Keratinocyte (primary cell): ENCODE results near the gene ADAMTS13. TPM values are rescaled to one million over a fixed set of nuclear protein-coding genes. Genes with fewer than 3 reads are reported as not detected.

Experiments used
- DNase-seq: peaks from one replicate; pipeline ENCODE4 v3.0.0-alpha.2; 2011; ENCODE audit warnings: low read depth, missing footprints, low spot score
- FAIRE-seq: peaks from 2 replicates; lab custom pipeline; 2011; peaks lifted over from hg19 to GRCh38; lab: Jason Lieb, UNC
- H2AFZ ChIP-seq: 2 replicates; pipeline ENCODE4 v1.6.0; 2012; ENCODE audit warnings: low read length, control low read depth, inconsistent platforms; ENCODE audit not compliant: control insufficient read depth
- H3K27ac ChIP-seq: 2 replicates; pipeline ENCODE4 v1.5.1; 2011; ENCODE audit warnings: low read length; ENCODE audit not compliant: control insufficient read depth, insufficient read depth
- H3K27me3 ChIP-seq: 3 replicates; pipeline ENCODE4 v1.6.0; 2011; ENCODE audit warnings: low read length; ENCODE audit not compliant: control insufficient read depth, insufficient read depth; ENCODE audit errors: extremely low read depth
- H3K36me3 ChIP-seq, 2 experiments: 2 replicates in 1 of 2; 3 replicates in 1 of 2; pipeline ENCODE4 v1.5.1; 2011; ENCODE audit warnings: low read length in 2 of 2, mild to moderate bottlenecking in 1 of 2; ENCODE audit not compliant: control insufficient read depth in 2 of 2, insufficient read depth in 2 of 2; ENCODE audit errors: extremely low read depth in 1 of 2
- H3K4me1 ChIP-seq: 3 replicates; pipeline ENCODE4 v1.5.1; 2011; ENCODE audit warnings: low read length; ENCODE audit not compliant: control insufficient read depth, insufficient read depth; ENCODE audit errors: extremely low read depth
- H3K4me2 ChIP-seq: 3 replicates; pipeline ENCODE4 v1.6.0; 2011; ENCODE audit warnings: low read depth, low read length; ENCODE audit not compliant: control insufficient read depth, insufficient read depth; ENCODE audit errors: extremely low read depth
- H3K4me3 ChIP-seq, 3 experiments: fragments of 200-600 bp in 1 of 3; sonication (generic) in 1 of 3; 2 replicates in 2 of 3; 3 replicates in 1 of 3; pipeline ENCODE4 v1.5.1; 2011 to 2016; ENCODE audit warnings: low read length in 3 of 3, mild to moderate bottlenecking in 3 of 3, control low read depth in 2 of 3, inconsistent platforms in 1 of 3, low read depth in 1 of 3, mixed read lengths in 1 of 3, mixed run types in 1 of 3, moderate library complexity in 1 of 3; ENCODE audit not compliant: control insufficient read depth in 2 of 3, insufficient read depth in 2 of 3; ENCODE audit errors: extremely low read depth in 1 of 3
- H3K79me2 ChIP-seq: 2 replicates; pipeline ENCODE4 v1.6.0; 2012; ENCODE audit warnings: low read length; ENCODE audit not compliant: control insufficient read depth, insufficient read depth
- H3K9ac ChIP-seq: 3 replicates; pipeline ENCODE4 v1.6.0; 2011; ENCODE audit warnings: low read length; ENCODE audit not compliant: control insufficient read depth, insufficient read depth; ENCODE audit errors: extremely low read depth
- H3K9me1 ChIP-seq: 3 replicates; pipeline ENCODE4 v1.6.0; 2011; ENCODE audit warnings: low read length; ENCODE audit not compliant: control insufficient read depth, insufficient read depth; ENCODE audit errors: extremely low read depth
- H3K9me3 ChIP-seq: 2 replicates; pipeline ENCODE4 v1.5.1; 2012; ENCODE audit warnings: low read depth, low read length; ENCODE audit not compliant: control insufficient read depth
- H4K20me1 ChIP-seq: 3 replicates; pipeline ENCODE4 v1.6.0; 2011; ENCODE audit warnings: low read length; ENCODE audit not compliant: control insufficient read depth, insufficient read depth; ENCODE audit errors: extremely low read depth
- CTCF ChIP-seq, 3 experiments: IDR thresholded peaks in 1 of 3; conservative IDR thresholded peaks in 1 of 3; optimal IDR thresholded peaks in 1 of 3; 2 replicates in 2 of 3; 3 replicates in 1 of 3; pipeline versions ENCODE3 to v1.5.1; 2011; ENCODE audit warnings: low read length in 3 of 3, mild to moderate bottlenecking in 3 of 3, moderate library complexity in 2 of 3, control low read depth in 1 of 3, inconsistent platforms in 1 of 3; ENCODE audit not compliant: insufficient read depth in 2 of 3; ENCODE audit errors: extremely low read depth in 1 of 3
- EZH2 ChIP-seq: IDR thresholded peaks from one replicate; pipeline ENCODE4 v1.6.1; 2012; ENCODE audit warnings: inconsistent platforms, mild to moderate bottlenecking, low read length, moderate library complexity
- dilution Hi-C: fragments of 300-500 bp; cut with MboI; formaldehyde crosslinking; loops from one replicate; pipeline ENCODE4 v1.7.0; 2020; ENCODE audit warnings: low sequenced_read_pairs; ENCODE audit not compliant: extremely low pct_ligation_motif_present
- polyA plus RNA-seq, 5 experiments: library from polyadenylated mRNA; depleted of rRNA in 3 of 5; stranded (reverse) in 3 of 5; stranded (forward) in 1 of 5; unstranded in 1 of 5; fragments of >200 nt; gene quantifications; 1 replicate in 1 of 5; 2 replicates in 3 of 5; 3 replicates in 1 of 5; pipeline versions ENCODE4 v1.2.1 to v1.2.3, GENCODE V29; 2011 to 2012; ENCODE audit warnings: missing spikeins in 2 of 5, low read depth in 1 of 5, low replicate concordance in 1 of 5

The ADAMTS13 gene
- polyA plus RNA-seq, 1 donor (not counting 4 experiments of a cell fraction or from before 2014, with no cell fraction given) = 1.1 TPM

DNA sequence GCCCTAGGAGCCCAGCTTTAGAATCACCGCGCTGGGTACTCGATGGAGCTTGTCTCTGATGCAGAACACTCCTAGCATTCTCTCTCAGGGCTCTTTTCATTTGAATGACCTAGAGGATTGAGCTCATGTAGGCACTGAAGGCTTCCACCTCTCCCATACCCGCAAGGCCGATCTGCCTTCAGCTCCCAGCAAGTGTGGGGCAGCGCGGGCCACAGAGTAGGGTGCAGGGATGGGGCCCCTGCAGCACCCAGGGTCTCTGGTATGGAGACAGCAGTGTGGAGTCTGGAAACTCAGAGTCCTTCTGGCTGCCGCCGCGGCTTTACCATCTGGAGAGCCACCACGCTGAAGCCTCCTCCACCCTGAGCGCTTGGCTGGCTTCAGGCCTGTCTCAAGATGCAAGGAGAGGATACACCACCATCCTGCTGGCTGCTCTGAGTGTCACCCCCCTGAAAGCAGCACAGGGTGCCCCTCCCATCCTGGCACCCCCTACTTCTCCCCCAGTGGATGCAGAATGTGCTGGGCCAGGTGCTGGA is 33.1 kb upstream of the ADAMTS13 start:
- DNase-seq (no peak), FAIRE-seq (no peak)
- Histone ChIP-seq H3K9ac (no peak overlapping the region), H3K79me2 (no peaks in the 10 kb centered on the region), H2AFZ (no peak overlapping the region), H3K27ac (no peak overlapping the region), H3K36me3 (no peaks in the 10 kb centered on the region), H3K4me1 (peaks cover 9% of the 10 kb centered on the region), H3K27me3 (peaks cover 5% of the 10 kb centered on the region), H3K9me3 (no peaks in the 10 kb centered on the region), H4K20me1 (no peaks in the 10 kb centered on the region), H3K4me3 (no peak overlapping the region), H3K4me2 (no peak overlapping the region), H3K9me1 (no peaks in the 10 kb centered on the region)
- TF ChIP-seq EZH2 (no peak), CTCF (optimal IDR thresholded peaks at IDR 0.05 in 1 of 3, IDR thresholded peaks at IDR 0.05 in 1 of 3, conservative IDR thresholded peaks at IDR 0.05 in 1 of 3; ENCODE audit: extremely low read depth in 1 of 3, insufficient read depth in 2 of 3, low read length in 3 of 3) (no peak)
- dilution Hi-C loops = no loop called here

- dilution Hi-C loops = no loop called here
- no peak for TF ChIP-seq EZH2
- no peak for TF ChIP-seq CTCF (optimal IDR thresholded peaks at IDR 0.05 in 1 of 3, IDR thresholded peaks at IDR 0.05 in 1 of 3, conservative IDR thresholded peaks at IDR 0.05 in 1 of 3; ENCODE audit: extremely low read depth in 1 of 3, insufficient read depth in 2 of 3, low read length in 3 of 3)
- H3K9ac ChIP-seq = no peak overlapping the region
- H3K27me3 ChIP-seq = peaks cover 6% of the 10 kb centered on the region
- no peak overlapping the region for H2AFZ ChIP-seq
- no peak overlapping the region for H3K27ac ChIP-seq
- H4K20me1 ChIP-seq = no peaks in the 10 kb centered on the region
- H3K4me1 ChIP-seq = peaks cover 9% of the 10 kb centered on the region
- H3K4me3 ChIP-seq = no peak overlapping the region
- no peak for FAIRE-seq
- H3K4me2 ChIP-seq = no peak overlapping the region
- no peaks in the 10 kb centered on the region for H3K9me3 ChIP-seq
- H3K36me3 ChIP-seq = no peaks in the 10 kb centered on the region
- H3K79me2 ChIP-seq = no peaks in the 10 kb centered on the region
- H3K9me1 ChIP-seq = no peaks in the 10 kb centered on the region
- no peak for DNase-seq
Observed at GRCh38 chr9:133389562-133389961, 32.6 kb upstream of the ADAMTS13 start.
